Activated naive CD4-positive, alpha-beta T cell treated with anti-CD3 and anti-CD28 coated beads, Interleukin-2, amount 10 ng/mL, durations not matched to agents 7 days and 5 days (primary cell): ENCODE data around the gene MEGF10.

Experiments
- CTCF ChIA-PET: fragments of 350-600 bp; sonication (Branson Sonifier 250); formaldehyde crosslinking; loops from one replicate; lab custom pipeline; 2021; ENCODE audit warnings: antibody characterized with exemption; lab: Charles Lee
- DNase-seq: peaks from one replicate; pipeline ENCODE4 v3.0.0-alpha.2; 2020
- H3K27ac Mint-ChIP-seq: one replicate; pipeline ENCODE4 v1.8.0; 2021; ENCODE audit warnings: mild to moderate bottlenecking, moderate library complexity, mixed read lengths
- H3K27me3 Mint-ChIP-seq: one replicate; pipeline ENCODE4 v1.8.0; 2021; ENCODE audit warnings: mild to moderate bottlenecking, mixed read lengths
- H3K36me3 Mint-ChIP-seq: one replicate; pipeline ENCODE4 v1.8.0; 2021; ENCODE audit warnings: mixed read lengths
- H3K4me1 Mint-ChIP-seq: one replicate; pipeline ENCODE4 v1.8.0; 2021; ENCODE audit warnings: mixed read lengths
- H3K4me3 Mint-ChIP-seq: one replicate; pipeline ENCODE4 v1.8.0; 2021; ENCODE audit warnings: mild to moderate bottlenecking, moderate library complexity, mixed read lengths
- H3K9me3 Mint-ChIP-seq: one replicate; pipeline ENCODE4 v1.8.0; 2021; ENCODE audit warnings: mixed read lengths

The MEGF10 gene

GRCh38 chr5:127426661-127427060, 136.1 kb downstream of the MEGF10 start:
- no peaks in the 10 kb centered on the region for H3K36me3 Mint-ChIP-seq
- CTCF ChIA-PET, result no interaction called here

GRCh38 chr5:127428276-127428675, 137.7 kb downstream of the MEGF10 start:
- no peak overlapping the region for H3K27ac Mint-ChIP-seq
- H3K9me3 Mint-ChIP-seq, result no peaks in the 10 kb centered on the region
- no peaks in the 10 kb centered on the region for H3K36me3 Mint-ChIP-seq
- DNase-seq, result no peak
- CTCF ChIA-PET, result no interaction called here
- H3K4me1 Mint-ChIP-seq, result no peaks in the 10 kb centered on the region
- no peak overlapping the region for H3K4me3 Mint-ChIP-seq
- H3K27me3 Mint-ChIP-seq, result no peaks in the 10 kb centered on the region

More at GRCh38 chr5:127426661-127427060, 136.1 kb downstream of the MEGF10 start:
- no peak for DNase-seq
- Mint-ChIP-seq H3K4me3 (no peak overlapping the region), H3K27ac (no peak overlapping the region), H3K27me3 (no peaks in the 10 kb centered on the region), H3K9me3 (no peaks in the 10 kb centered on the region), H3K4me1 (no peaks in the 10 kb centered on the region)

GRCh38 chr5:127428748-127429147, 138.2 kb downstream of the MEGF10 start:
- Mint-ChIP-seq H3K4me3 (no peak overlapping the region), H3K27ac (no peak overlapping the region), H3K4me1 (no peaks in the 10 kb centered on the region), H3K27me3 (no peaks in the 10 kb centered on the region), H3K9me3 (no peaks in the 10 kb centered on the region), H3K36me3 (no peaks in the 10 kb centered on the region)
- DNase-seq, result no peak
- CTCF ChIA-PET, result no interaction called here

- Mint-ChIP-seq H3K4me3 (no peak overlapping the region), H3K27me3 (peaks cover 3% of the 10 kb centered on the region), H3K9me3 (no peaks in the 10 kb centered on the region), H3K36me3 (no peaks in the 10 kb centered on the region), H3K27ac (no peak overlapping the region), H3K4me1 (no peaks in the 10 kb centered on the region)
- CTCF ChIA-PET, result interaction anchor here (0.7 kb wide), 1 partner anchor 8 kb away, joined by 3 read pairs; no protein-coding TSS in a partner anchor
- DNase-seq, result no peak
These were observed 139.3 kb downstream of the MEGF10 start for GRCh38 chr5:127429928-127430327.

- Mint-ChIP-seq H3K9me3 (no peaks in the 10 kb centered on the region), H3K4me1 (no peaks in the 10 kb centered on the region), H3K27ac (no peak overlapping the region), H3K4me3 (no peak overlapping the region), H3K27me3 (peaks cover 3% of the 10 kb centered on the region), H3K36me3 (no peaks in the 10 kb centered on the region)
- CTCF ChIA-PET, result no interaction called here
- DNase-seq, result no peak
These were observed 140.0 kb downstream of the MEGF10 start for GRCh38 chr5:127430627-127431026.

- Mint-ChIP-seq H3K9me3 (no peaks in the 10 kb centered on the region), H3K36me3 (no peaks in the 10 kb centered on the region), H3K27ac (no peak overlapping the region), H3K4me3 (no peak overlapping the region), H3K27me3 (peaks cover 3% of the 10 kb centered on the region), H3K4me1 (no peaks in the 10 kb centered on the region)
- no peak for DNase-seq
- CTCF ChIA-PET, result no interaction called here
These were observed 141.5 kb downstream of the MEGF10 start for GRCh38 chr5:127431977-127432585.

GRCh38 chr5:127433526-127433925, 142.9 kb downstream of the MEGF10 start:
- CTCF ChIA-PET, result no interaction called here

GRCh38 chr5:127434588-127434987, 144.0 kb downstream of the MEGF10 start:
- no peak overlapping the region for H3K27ac Mint-ChIP-seq
- no peaks in the 10 kb centered on the region for H3K4me1 Mint-ChIP-seq
- peaks cover 3% of the 10 kb centered on the region for H3K27me3 Mint-ChIP-seq
- CTCF ChIA-PET, result no interaction called here
- H3K36me3 Mint-ChIP-seq, result no peaks in the 10 kb centered on the region
- DNase-seq, result no peak
- no peak overlapping the region for H3K4me3 Mint-ChIP-seq
- H3K9me3 Mint-ChIP-seq, result no peaks in the 10 kb centered on the region

More at GRCh38 chr5:127433526-127433925, 142.9 kb downstream of the MEGF10 start:
- Mint-ChIP-seq H3K27me3 (peaks cover 3% of the 10 kb centered on the region), H3K4me3 (no peak overlapping the region), H3K9me3 (no peaks in the 10 kb centered on the region), H3K27ac (no peak overlapping the region), H3K4me1 (no peaks in the 10 kb centered on the region), H3K36me3 (no peaks in the 10 kb centered on the region)
- DNase-seq, result no peak

- H3K36me3 Mint-ChIP-seq, result no peaks in the 10 kb centered on the region
- DNase-seq, result no peak
- H3K27ac Mint-ChIP-seq, result no peak overlapping the region
- no peaks in the 10 kb centered on the region for H3K4me1 Mint-ChIP-seq
- peaks cover 3% of the 10 kb centered on the region for H3K27me3 Mint-ChIP-seq
- CTCF ChIA-PET, result no interaction called here
- no peaks in the 10 kb centered on the region for H3K9me3 Mint-ChIP-seq
- no peak overlapping the region for H3K4me3 Mint-ChIP-seq
These were observed 145.2 kb downstream of the MEGF10 start for GRCh38 chr5:127435821-127436220.

GRCh38 chr5:127439644-127440043, 149.0 kb downstream of the MEGF10 start:
- no peak overlapping the region for H3K27ac Mint-ChIP-seq
- no peak overlapping the region for H3K4me3 Mint-ChIP-seq
- no peak for DNase-seq
- H3K9me3 Mint-ChIP-seq, result no peaks in the 10 kb centered on the region
- H3K27me3 Mint-ChIP-seq, result peaks cover 6% of the 10 kb centered on the region
- no peaks in the 10 kb centered on the region for H3K36me3 Mint-ChIP-seq
- no peaks in the 10 kb centered on the region for H3K4me1 Mint-ChIP-seq
- CTCF ChIA-PET, result no interaction called here

GRCh38 chr5:127440831-127441230, 150.2 kb downstream of the MEGF10 start:
- H3K4me1 Mint-ChIP-seq, result no peaks in the 10 kb centered on the region
- H3K4me3 Mint-ChIP-seq, result no peak overlapping the region
- H3K27me3 Mint-ChIP-seq, result peaks cover 11% of the 10 kb centered on the region
- DNase-seq, result no peak
- H3K27ac Mint-ChIP-seq, result no peak overlapping the region
- H3K36me3 Mint-ChIP-seq, result no peaks in the 10 kb centered on the region
- H3K9me3 Mint-ChIP-seq, result no peaks in the 10 kb centered on the region
- CTCF ChIA-PET, result no interaction called here

GRCh38 chr5:127441799-127442484, 151.3 kb downstream of the MEGF10 start:
- no peak overlapping the region for H3K27ac Mint-ChIP-seq
- no peaks in the 10 kb centered on the region for H3K4me1 Mint-ChIP-seq
- H3K9me3 Mint-ChIP-seq, result no peaks in the 10 kb centered on the region
- CTCF ChIA-PET, result interaction anchor here (0.6 kb wide), 1 partner anchor 206 kb away, joined by 3 read pairs; no protein-coding TSS in a partner anchor
- no peak overlapping the region for H3K4me3 Mint-ChIP-seq
- peaks cover 11% of the 10 kb centered on the region for H3K27me3 Mint-ChIP-seq
- no peak for DNase-seq
- no peaks in the 10 kb centered on the region for H3K36me3 Mint-ChIP-seq

GRCh38 chr5:127444171-127444570, 153.6 kb downstream of the MEGF10 start:
- DNase-seq, result no peak
- no peak overlapping the region for H3K4me3 Mint-ChIP-seq
- CTCF ChIA-PET, result no interaction called here
- H3K36me3 Mint-ChIP-seq, result no peaks in the 10 kb centered on the region
- H3K4me1 Mint-ChIP-seq, result no peaks in the 10 kb centered on the region
- H3K27ac Mint-ChIP-seq, result no peak overlapping the region
- H3K27me3 Mint-ChIP-seq, result peaks cover 11% of the 10 kb centered on the region
- no peaks in the 10 kb centered on the region for H3K9me3 Mint-ChIP-seq

- no peak for DNase-seq
- Mint-ChIP-seq H3K27me3 (peaks cover 11% of the 10 kb centered on the region), H3K27ac (no peak overlapping the region), H3K4me1 (no peaks in the 10 kb centered on the region), H3K36me3 (no peaks in the 10 kb centered on the region), H3K9me3 (no peaks in the 10 kb centered on the region), H3K4me3 (no peak overlapping the region)
- CTCF ChIA-PET, result no interaction called here
These were observed 154.7 kb downstream of the MEGF10 start for GRCh38 chr5:127445328-127445727.

- no peak overlapping the region for H3K27ac Mint-ChIP-seq
- no peak overlapping the region for H3K4me3 Mint-ChIP-seq
- no peaks in the 10 kb centered on the region for H3K36me3 Mint-ChIP-seq
- H3K27me3 Mint-ChIP-seq, result peaks cover 15% of the 10 kb centered on the region
- no peak for DNase-seq
- CTCF ChIA-PET, result interaction anchor here (0.7 to 1.1 kb wide), 2 partner anchors 15 to 47 kb away, joined by 3 to 4 read pairs; no protein-coding TSS in a partner anchor
- no peaks in the 10 kb centered on the region for H3K4me1 Mint-ChIP-seq
- no peaks in the 10 kb centered on the region for H3K9me3 Mint-ChIP-seq
These were observed 156.0 kb downstream of the MEGF10 start for GRCh38 chr5:127446626-127447025.
